Sigmoid colon (tissue), 7 donors: Measurements from ENCODE around the gene FKBP11. TPM values are rescaled to one million over a fixed set of nuclear protein-coding genes. Genes with fewer than 3 reads are reported as not detected.
A peak's percentile ranks its signal among the peaks of the same experiment; 100 is the strongest.

Experiments used
- DNase-seq: peaks from one replicate; pipeline ENCODE4 v3.0.0-alpha.2; 2019
- H3K27ac ChIP-seq, 4 donors: fragments of 200-600 bp; sonication (generic); one replicate each; pipeline ENCODE4 v1.5.1; 2016 to 2019; ENCODE audit warnings: mild to moderate bottlenecking in 1 of 4
- H3K27me3 ChIP-seq, 3 donors: fragments of 200-600 bp; sonication (generic); one replicate each; pipeline ENCODE4 v1.5.1; 2019; ENCODE audit warnings: mild to moderate bottlenecking in 1 of 3
- H3K36me3 ChIP-seq, 4 donors: fragments of 200-600 bp; sonication (generic); one replicate each; pipeline ENCODE4 v1.5.1; 2016 to 2019
- H3K4me1 ChIP-seq, 4 donors: fragments of 200-600 bp; sonication (generic); one replicate each; pipeline ENCODE4 v1.5.1; 2017 to 2019
- H3K4me3 ChIP-seq, 4 donors: fragments of 200-600 bp; sonication (generic); one replicate each; pipeline ENCODE4 v1.5.1; 2017 to 2019; ENCODE audit warnings: mild to moderate bottlenecking in 2 of 4, moderate library complexity in 1 of 4
- H3K9me3 ChIP-seq, 4 donors: fragments of 200-600 bp in 3 of 4; sonication (generic) in 3 of 4; one replicate each; pipeline versions ENCODE4 v1.5.1 to v1.6.1; 2013 to 2019
- EP300 ChIP-seq, 4 donors: sonication (generic); formaldehyde crosslinking; IDR thresholded peaks; one replicate each; pipeline ENCODE4 v1.6.1; 2017; ENCODE audit warnings: antibody characterized with exemption in 4 of 4
- POLR2A ChIP-seq, 2 donors: fragments of 450-650 bp; IDR thresholded peaks; one replicate each; pipeline ENCODE4 v1.6.1; 2016; ENCODE audit warnings: antibody characterized with exemption in 2 of 2, mild to moderate bottlenecking in 2 of 2, moderate library complexity in 2 of 2
- POLR2AphosphoS5 ChIP-seq, 4 donors: sonication (generic); formaldehyde crosslinking; IDR thresholded peaks; one replicate each; pipeline ENCODE4 v1.6.1; 2017; ENCODE audit warnings: antibody characterized with exemption in 4 of 4
- WGBS, 2 donors: extraction: QIAGEN DNeasy Blood & Tissue Kit; methylation state at CpG; one replicate each; pipeline ENCODE4 v1.1.7; 2013; 5-methylcytosine and 5-hydroxymethylcytosine counted together
- intact Hi-C: fragments of 100-400 bp; cut with DNase I; formaldehyde crosslinking; loops from one replicate; pipeline ENCODE4 v1.15.1; 2023
- polyA plus RNA-seq, 3 donors: library from polyadenylated mRNA; stranded (reverse); fragments of 200-250 nt; gene quantifications; one replicate each; pipeline ENCODE4 v1.2.3, GENCODE V29; 2013
- total RNA-seq, 4 donors: library from RNA; depleted of rRNA; stranded (reverse); fragments of >200 nt; gene quantifications; one replicate each; pipeline ENCODE4 v1.1.0, GENCODE V29; 2016
- TF ChIP-seq, protein P1 (sequence below), 4 experiments: fragments of 450-650 bp in 3 of 4; fragments of 200-600 bp in 1 of 4; IDR thresholded peaks; one replicate each; pipeline ENCODE4 v1.5.1; 2016 to 2019; ENCODE audit warnings: antibody characterized with exemption in 4 of 4, mild to moderate bottlenecking in 3 of 4, moderate library complexity in 2 of 4
- donor health status: healthy with polysubstance abuse.
- donor health status: Bipolar disorder and iron deficiency.
- donor health status: healthy.

Gene FKBP11
- total and polyA plus RNA-seq, 7 donors, result 4.6 to 50.2 (median 7.5) TPM

DNA sequence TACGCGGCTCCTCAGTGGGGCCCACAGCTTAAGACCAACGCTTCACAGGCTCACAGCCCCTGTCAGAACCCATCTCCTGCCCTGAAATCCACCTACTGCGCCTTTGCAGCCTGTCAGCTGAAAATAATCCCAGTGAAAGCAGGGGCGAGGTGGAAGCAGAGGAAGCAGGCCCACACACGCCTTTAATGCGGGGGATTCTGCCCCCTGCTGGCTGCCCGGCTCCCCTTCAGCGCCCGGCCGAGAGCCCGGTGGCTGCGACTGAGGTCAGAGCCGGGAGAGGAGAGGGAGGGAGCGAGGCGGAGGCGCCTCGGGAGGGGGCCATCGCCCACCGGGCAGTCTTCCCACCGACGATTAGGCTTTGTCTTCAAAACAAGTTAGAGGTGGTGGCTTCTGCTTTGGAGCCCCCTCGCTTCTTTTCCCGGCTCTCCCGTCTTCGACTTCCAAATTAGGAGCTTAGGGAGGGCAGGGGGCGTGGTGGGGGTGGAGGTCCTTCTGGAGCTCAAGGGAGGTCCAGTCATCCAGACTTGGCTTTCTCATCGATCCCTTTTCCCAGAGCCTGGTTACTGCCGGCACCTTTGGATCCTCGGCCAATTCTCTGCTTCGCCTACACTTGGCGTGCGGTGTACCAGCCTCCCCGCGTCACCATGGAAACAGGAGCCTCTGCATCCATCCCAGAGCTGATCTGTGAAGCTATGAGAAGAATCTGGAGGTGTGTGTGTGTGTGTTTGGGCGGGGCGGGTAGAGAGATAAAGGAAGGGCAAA lies 34.5 kb downstream of the FKBP11 start:
- Histone ChIP-seq H3K9me3 (no peaks in the 10 kb centered on the region), H3K4me1 (peaks cover 0 to 9% (median 5%) of the 10 kb centered on the region in 4 donors), H3K36me3 (no peaks in the 10 kb centered on the region), H3K4me3 (peak overlapping the region in 3 of 4 donors; percentile 25 to 44 (median 32)), H3K27ac (peak overlapping the region in 1 of 4 donors; percentile 12), H3K27me3 (peaks cover 0 to 4% (median 0%) of the 10 kb centered on the region in 3 donors)
- peak; percentile 88 for DNase-seq
- 7 to 8% methylated on average over 37 of the region's 37 CpGs for WGBS, 2 donors
- intact Hi-C loops, result loop anchor here (1.0 kb wide), 1 partner anchor 38 kb away; no protein-coding TSS in a partner anchor
- no peak for TF ChIP-seq EP300 (IDR thresholded peaks at IDR 0.05)
- TF ChIP-seq, protein P1, sequence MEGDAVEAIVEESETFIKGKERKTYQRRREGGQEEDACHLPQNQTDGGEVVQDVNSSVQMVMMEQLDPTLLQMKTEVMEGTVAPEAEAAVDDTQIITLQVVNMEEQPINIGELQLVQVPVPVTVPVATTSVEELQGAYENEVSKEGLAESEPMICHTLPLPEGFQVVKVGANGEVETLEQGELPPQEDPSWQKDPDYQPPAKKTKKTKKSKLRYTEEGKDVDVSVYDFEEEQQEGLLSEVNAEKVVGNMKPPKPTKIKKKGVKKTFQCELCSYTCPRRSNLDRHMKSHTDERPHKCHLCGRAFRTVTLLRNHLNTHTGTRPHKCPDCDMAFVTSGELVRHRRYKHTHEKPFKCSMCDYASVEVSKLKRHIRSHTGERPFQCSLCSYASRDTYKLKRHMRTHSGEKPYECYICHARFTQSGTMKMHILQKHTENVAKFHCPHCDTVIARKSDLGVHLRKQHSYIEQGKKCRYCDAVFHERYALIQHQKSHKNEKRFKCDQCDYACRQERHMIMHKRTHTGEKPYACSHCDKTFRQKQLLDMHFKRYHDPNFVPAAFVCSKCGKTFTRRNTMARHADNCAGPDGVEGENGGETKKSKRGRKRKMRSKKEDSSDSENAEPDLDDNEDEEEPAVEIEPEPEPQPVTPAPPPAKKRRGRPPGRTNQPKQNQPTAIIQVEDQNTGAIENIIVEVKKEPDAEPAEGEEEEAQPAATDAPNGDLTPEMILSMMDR (IDR thresholded peaks at IDR 0.05), result peak; percentile 85 to 95 (median 86)
- no peak for TF ChIP-seq POLR2A (IDR thresholded peaks at IDR 0.05)
- no peak for TF ChIP-seq POLR2AphosphoS5 (IDR thresholded peaks at IDR 0.05)

DNA sequence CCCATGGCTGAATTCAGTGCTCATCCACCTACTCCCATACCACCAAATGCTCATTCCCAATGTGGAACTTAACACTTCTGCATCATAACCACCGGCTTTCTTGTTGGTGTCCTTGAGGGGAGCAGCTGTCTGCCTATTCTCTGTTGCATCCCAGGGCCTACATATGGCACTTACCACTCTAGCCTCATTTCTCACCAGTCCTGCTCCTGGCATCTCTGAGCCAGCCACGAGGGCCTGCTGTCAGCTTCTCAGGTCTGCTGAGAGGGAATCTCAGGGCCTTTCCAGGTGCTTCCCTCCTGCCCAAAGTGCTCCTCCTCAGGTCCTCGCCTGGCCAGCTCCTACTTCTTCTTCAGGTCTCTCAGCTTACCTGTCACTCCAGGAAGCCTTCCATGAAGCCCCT lies 35.6 kb downstream of the FKBP11 start:
- intact Hi-C loops, result loop anchor here (1.0 kb wide), 1 partner anchor 36 kb away; no protein-coding TSS in a partner anchor
- DNase-seq, result no peak
- TF ChIP-seq EP300 (IDR thresholded peaks at IDR 0.05) (no peak), POLR2AphosphoS5 (IDR thresholded peaks at IDR 0.05) (no peak), POLR2A (IDR thresholded peaks at IDR 0.05) (no peak)
- TF ChIP-seq, protein P1 (IDR thresholded peaks at IDR 0.05), result no peak
- 79 to 88% methylated on average over 3 of the region's 3 CpGs for WGBS, 2 donors
- H3K27ac ChIP-seq, result no peak overlapping the region
- H3K4me3 ChIP-seq, result no peak overlapping the region
- H3K27me3 ChIP-seq, result peaks cover 0 to 4% (median 0%) of the 10 kb centered on the region in 3 donors
- peaks cover 0 to 9% (median 5%) of the 10 kb centered on the region in 4 donors for H3K4me1 ChIP-seq
- H3K36me3 ChIP-seq, result no peaks in the 10 kb centered on the region
- no peaks in the 10 kb centered on the region for H3K9me3 ChIP-seq

DNA sequence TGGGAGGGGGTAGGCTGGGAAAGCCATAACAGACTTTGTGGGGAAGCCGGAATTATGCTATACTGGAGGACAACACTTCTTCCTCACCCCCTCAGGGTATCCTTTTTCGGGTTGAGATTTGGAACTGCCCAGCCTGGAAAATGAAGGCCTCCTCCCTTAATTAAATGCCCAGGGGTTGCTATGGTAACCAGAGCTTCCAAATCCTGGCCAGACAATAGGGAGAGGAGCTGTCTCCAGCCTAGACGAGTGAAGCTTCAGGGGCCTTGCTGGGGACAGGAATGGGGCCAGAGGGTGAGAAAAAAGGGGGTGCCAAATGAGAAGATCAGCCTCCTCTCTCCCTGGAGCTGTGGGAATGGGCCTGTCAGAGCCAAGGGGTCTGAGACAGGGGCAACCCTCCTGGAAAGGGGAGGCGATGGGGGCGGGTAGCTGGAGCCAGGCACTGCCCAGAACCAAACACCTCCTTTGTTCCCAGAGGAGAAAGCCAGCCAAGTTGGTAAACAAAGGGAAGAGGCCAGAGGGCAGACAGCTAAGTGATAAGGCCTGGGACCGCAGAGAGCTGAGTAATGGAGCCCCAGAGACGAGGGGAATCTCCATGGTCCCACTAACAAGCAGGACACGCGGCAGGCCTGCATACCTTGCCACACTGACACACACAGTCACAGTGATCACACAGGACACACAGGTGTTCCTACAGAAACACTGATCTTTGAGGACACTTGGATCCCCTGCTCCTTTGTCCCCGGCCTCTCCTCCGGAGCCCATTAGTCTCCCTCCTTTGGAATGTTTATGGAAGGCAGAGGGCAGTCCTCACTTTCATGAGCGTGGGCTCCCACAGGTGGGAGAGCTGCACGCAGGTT lies 41.8 kb downstream of the FKBP11 start:
- intact Hi-C loops, result no loop called here
- H3K9me3 ChIP-seq, result no peaks in the 10 kb centered on the region
- WGBS, 2 donors, result 34 to 68% methylated on average over 13 of the region's 13 CpGs
- H3K4me1 ChIP-seq, result peaks cover 0 to 9% (median 4%) of the 10 kb centered on the region in 4 donors
- H3K27me3 ChIP-seq, result peaks cover 0 to 12% (median 2%) of the 10 kb centered on the region in 3 donors
- no peak for TF ChIP-seq POLR2AphosphoS5 (IDR thresholded peaks at IDR 0.05)
- DNase-seq, result no peak
- no peaks in the 10 kb centered on the region for H3K36me3 ChIP-seq
- no peak overlapping the region for H3K4me3 ChIP-seq
- peak overlapping the region in 1 of 4 donors; percentile 5 for H3K27ac ChIP-seq

DNA sequence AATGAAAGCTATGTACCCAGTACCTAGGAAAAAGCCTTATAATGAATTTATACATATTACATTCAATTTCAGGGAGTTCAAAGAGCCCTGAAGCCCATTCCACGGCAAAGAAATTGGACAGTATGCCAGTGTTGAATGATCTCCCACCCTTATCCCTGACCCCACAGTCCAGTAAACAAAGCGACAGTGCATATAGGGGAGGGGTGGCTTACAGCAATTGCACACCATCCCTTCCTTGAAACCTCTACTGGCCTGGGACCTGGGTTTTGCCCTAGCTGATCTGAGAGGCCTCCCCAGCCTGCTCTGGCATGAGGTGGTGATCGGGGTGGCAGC lies 42.4 kb downstream of the FKBP11 start:
- Histone ChIP-seq H3K9me3 (no peaks in the 10 kb centered on the region), H3K4me1 (peaks cover 0 to 9% (median 4%) of the 10 kb centered on the region in 4 donors), H3K27me3 (peaks cover 0 to 12% (median 2%) of the 10 kb centered on the region in 3 donors), H3K27ac (peak overlapping the region in 2 of 4 donors; percentile 5 to 20), H3K4me3 (no peak overlapping the region), H3K36me3 (no peaks in the 10 kb centered on the region)
- no peak for DNase-seq
- TF ChIP-seq POLR2AphosphoS5 (IDR thresholded peaks at IDR 0.05) (no peak), POLR2A (IDR thresholded peaks at IDR 0.05) (no peak), EP300 (IDR thresholded peaks at IDR 0.05) (no peak)
- TF ChIP-seq, protein P1 (IDR thresholded peaks at IDR 0.05), result no peak
- 86 to 89% methylated on average over 3 of the region's 3 CpGs for WGBS, 2 donors
- intact Hi-C loops, result no loop called here

DNA sequence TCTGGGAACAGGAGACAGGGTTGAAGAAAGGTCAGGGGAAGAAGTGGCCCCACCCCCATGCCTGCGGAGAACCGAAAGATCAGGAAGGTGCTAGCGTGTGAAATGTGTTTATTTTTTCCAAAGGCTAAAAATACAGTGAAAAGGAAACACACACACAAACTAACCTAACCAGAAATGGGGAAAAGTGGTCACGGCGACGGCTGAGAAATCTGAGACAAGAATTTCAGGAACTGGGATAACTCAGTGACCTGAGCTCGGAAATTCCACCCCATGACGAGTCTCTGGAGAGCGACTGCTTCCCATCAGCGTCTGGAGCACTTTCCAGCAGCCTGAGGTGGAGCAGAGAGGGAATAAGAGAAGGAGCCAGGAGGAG lies 43.0 kb downstream of the FKBP11 start:
- intact Hi-C loops, result no loop called here
- peak overlapping the region in 2 of 4 donors; percentile 2 to 21 for H3K4me3 ChIP-seq
- H3K36me3 ChIP-seq, result no peaks in the 10 kb centered on the region
- H3K4me1 ChIP-seq, result peaks cover 0 to 9% (median 4%) of the 10 kb centered on the region in 4 donors
- TF ChIP-seq, protein P1 (IDR thresholded peaks at IDR 0.05), result no peak
- TF ChIP-seq EP300 (IDR thresholded peaks at IDR 0.05), result peak in 2 of 4 donors; percentile 12 to 23
- TF ChIP-seq POLR2A (IDR thresholded peaks at IDR 0.05), result no peak
- peak in 1 of 4 donors; percentile 46 for TF ChIP-seq POLR2AphosphoS5 (IDR thresholded peaks at IDR 0.05)
- no peaks in the 10 kb centered on the region for H3K9me3 ChIP-seq
- peak overlapping the region in 1 of 4 donors; percentile 20 for H3K27ac ChIP-seq
- WGBS, 2 donors, result 39 to 74% methylated on average over 10 of the region's 10 CpGs
- DNase-seq, result no peak
- H3K27me3 ChIP-seq, result peaks cover 0 to 12% (median 2%) of the 10 kb centered on the region in 3 donors
